ENCODE data around the gene ESPNL. TPM values are rescaled to one million over a fixed set of nuclear protein-coding genes. Genes with fewer than 3 reads are reported as not detected.
A peak's percentile ranks its signal among the peaks of the same experiment; 100 is the strongest.

The ESPNL gene
- polyA plus RNA-seq, 1 donor (not counting 4 experiments of a cell fraction or from before 2014, with no cell fraction given): 0.16 TPM

- H3K4me3 ChIP-seq (ENCODE audit: control insufficient read depth in 2 of 3, extremely low read depth in 1 of 3, insufficient read depth in 2 of 3, low read depth in 1 of 3, low read length in 3 of 3): peak overlapping the region in 2 of 3 experiments; percentile 54 to 67
These were observed 40.6 kb upstream of the ESPNL start for GRCh38 chr2:238059505-238059904.

GRCh38 chr2:238060096-238060541 lies 40.0 kb upstream of the ESPNL start:
- H3K9me3 ChIP-seq (ENCODE audit: control insufficient read depth, low read depth, low read length): no peaks in the 10 kb centered on the region
- H3K9ac ChIP-seq (ENCODE audit: control insufficient read depth, extremely low read depth, insufficient read depth, low read length): peak overlapping the region; percentile 74
- peaks cover 13% of the 10 kb centered on the region for H3K4me1 ChIP-seq (ENCODE audit: control insufficient read depth, extremely low read depth, insufficient read depth, low read length)
- peak overlapping the region; percentile 2 for H2AFZ ChIP-seq (ENCODE audit: control insufficient read depth, low read length)
- H3K27ac ChIP-seq (ENCODE audit: control insufficient read depth, insufficient read depth, low read length): peak overlapping the region; percentile 47
- no peaks in the 10 kb centered on the region for H3K27me3 ChIP-seq (ENCODE audit: control insufficient read depth, extremely low read depth, insufficient read depth, low read length)
- H3K4me2 ChIP-seq (ENCODE audit: control insufficient read depth, extremely low read depth, insufficient read depth, low read depth, low read length): peak overlapping the region; percentile 91
- H3K4me3 ChIP-seq (ENCODE audit: control insufficient read depth in 2 of 3, extremely low read depth in 1 of 3, insufficient read depth in 2 of 3, low read depth in 1 of 3, low read length in 3 of 3): peak overlapping the region; percentile 54 to 79 (median 67)
- H3K36me3 ChIP-seq (ENCODE audit: control insufficient read depth in 2 of 2, extremely low read depth in 1 of 2, insufficient read depth in 2 of 2, low read length in 2 of 2): peaks cover 4 to 10% of the 10 kb centered on the region in 2 experiments
- dilution Hi-C loops (cut with MboI; ENCODE audit: extremely low pct_ligation_motif_present, low sequenced_read_pairs): no loop called here
- no peaks in the 10 kb centered on the region for H3K9me1 ChIP-seq (ENCODE audit: control insufficient read depth, extremely low read depth, insufficient read depth, low read length)
- DNase-seq (ENCODE audit: low read depth, low spot score) (no peak), FAIRE-seq (no peak)
- no peak for TF ChIP-seq EZH2 (IDR thresholded peaks at IDR 0.05; ENCODE audit: low read length)
- TF ChIP-seq CTCF (optimal IDR thresholded peaks at IDR 0.05 in 1 of 3, IDR thresholded peaks at IDR 0.05 in 1 of 3, conservative IDR thresholded peaks at IDR 0.05 in 1 of 3; ENCODE audit: extremely low read depth in 1 of 3, insufficient read depth in 2 of 3, low read length in 3 of 3): no peak
- no peaks in the 10 kb centered on the region for H4K20me1 ChIP-seq (ENCODE audit: control insufficient read depth, extremely low read depth, insufficient read depth, low read length)
- H3K79me2 ChIP-seq (ENCODE audit: control insufficient read depth, insufficient read depth, low read length): peaks cover 13% of the 10 kb centered on the region

More at GRCh38 chr2:238059505-238059904, 40.6 kb upstream of the ESPNL start:
- FAIRE-seq (no peak), DNase-seq (ENCODE audit: low read depth, low spot score) (no peak)
- H3K4me2 ChIP-seq (ENCODE audit: control insufficient read depth, extremely low read depth, insufficient read depth, low read depth, low read length): peak overlapping the region; percentile 91
- peaks cover 13% of the 10 kb centered on the region for H3K79me2 ChIP-seq (ENCODE audit: control insufficient read depth, insufficient read depth, low read length)
- no peaks in the 10 kb centered on the region for H3K9me1 ChIP-seq (ENCODE audit: control insufficient read depth, extremely low read depth, insufficient read depth, low read length)
- no peak overlapping the region for H2AFZ ChIP-seq (ENCODE audit: control insufficient read depth, low read length)
- H3K27ac ChIP-seq (ENCODE audit: control insufficient read depth, insufficient read depth, low read length): no peak overlapping the region
- dilution Hi-C loops (cut with MboI; ENCODE audit: extremely low pct_ligation_motif_present, low sequenced_read_pairs): no loop called here
- no peak overlapping the region for H3K9ac ChIP-seq (ENCODE audit: control insufficient read depth, extremely low read depth, insufficient read depth, low read length)
- no peaks in the 10 kb centered on the region for H3K27me3 ChIP-seq (ENCODE audit: control insufficient read depth, extremely low read depth, insufficient read depth, low read length)
- peaks cover 13% of the 10 kb centered on the region for H3K4me1 ChIP-seq (ENCODE audit: control insufficient read depth, extremely low read depth, insufficient read depth, low read length)
- no peak for TF ChIP-seq CTCF (optimal IDR thresholded peaks at IDR 0.05 in 1 of 3, IDR thresholded peaks at IDR 0.05 in 1 of 3, conservative IDR thresholded peaks at IDR 0.05 in 1 of 3; ENCODE audit: extremely low read depth in 1 of 3, insufficient read depth in 2 of 3, low read length in 3 of 3)
- TF ChIP-seq EZH2 (IDR thresholded peaks at IDR 0.05; ENCODE audit: low read length): no peak
- H3K36me3 ChIP-seq (ENCODE audit: control insufficient read depth in 2 of 2, extremely low read depth in 1 of 2, insufficient read depth in 2 of 2, low read length in 2 of 2): peaks cover 3 to 6% of the 10 kb centered on the region in 2 experiments
- H3K9me3 ChIP-seq (ENCODE audit: control insufficient read depth, low read depth, low read length): no peaks in the 10 kb centered on the region
- no peaks in the 10 kb centered on the region for H4K20me1 ChIP-seq (ENCODE audit: control insufficient read depth, extremely low read depth, insufficient read depth, low read length)
